K562 (cell line): Measurements from ENCODE around the gene SPECC1L. TPM values are rescaled to one million over a fixed set of nuclear protein-coding genes. Genes with fewer than 3 reads are reported as not detected.

Experiments
- ATAC-seq: fragments of 200-7000 bp; cut with Tn5 transposase; 3 replicates; pipeline ENCODE4 v1.9.1; 2020; ENCODE audit warnings: moderate library complexity
- BruUV-seq: library from RNA; stranded (reverse); fragments of 400-500 nt; replicated peaks from 2 replicates; lab custom pipeline; 2021; lab: Mats Ljungman, UMichigan
- CTCF ChIA-PET: fragments of 300-600 bp; formaldehyde crosslinking; extraction: SDS; loops from one replicate; lab custom pipeline; 2021; ENCODE audit warnings: low intra/inter-chr PET ratio; lab: Yijun Ruan, JAX
- POLR2A ChIA-PET: fragments of 300-600, 350-650 bp; sonication (Branson Sonifier 250); formaldehyde crosslinking; extraction: SDS; loops from one replicate; lab custom pipeline; 2021; ENCODE audit warnings: antibody characterized with exemption, inconsistent platforms; lab: Yijun Ruan, JAX
- DNase-seq, 4 experiments: peaks; one replicate each; pipeline versions ENCODE4 v3.0.0 to v3.0.0-alpha.2; 2011 to 2018; ENCODE audit warnings: low spot score in 3 of 4, mixed read lengths in 3 of 4; ENCODE audit errors: extremely low read depth in 1 of 4
- FAIRE-seq: peaks from 2 replicates; lab custom pipeline; 2011; peaks lifted over from hg19 to GRCh38; lab: Jason Lieb, UNC
- H2AFZ ChIP-seq: 2 replicates; pipeline ENCODE4 v1.6.0; 2011; ENCODE audit warnings: low read depth, low read length, control low read depth, inconsistent platforms
- H3K27ac ChIP-seq: fragments of 200-600 bp; 3 replicates; pipeline ENCODE4 v1.8.0; 2011; ENCODE audit warnings: low read depth, mild to moderate bottlenecking, control low read depth, inconsistent platforms, low read length, moderate library complexity, mixed read lengths; ENCODE audit errors: extremely low read depth
- H3K27me3 ChIP-seq, 2 experiments: fragments of 300-600 bp in 1 of 2; 2 replicates in 1 of 2; 3 replicates in 1 of 2; pipeline versions ENCODE4 v1.6.0 to v1.8.0; 2011; ENCODE audit warnings: inconsistent platforms in 2 of 2, low read length in 2 of 2, mild to moderate bottlenecking in 1 of 2, mixed read lengths in 1 of 2, moderate library complexity in 1 of 2; ENCODE audit not compliant: control insufficient read depth in 2 of 2, insufficient read depth in 2 of 2
- H3K36me3 ChIP-seq: fragments of 300-600 bp; 3 replicates; pipeline ENCODE4 v1.8.0; 2011; ENCODE audit warnings: mild to moderate bottlenecking, low read length, inconsistent platforms; ENCODE audit not compliant: control insufficient read depth, insufficient read depth
- H3K4me1 ChIP-seq, 2 experiments: fragments of 200-600 bp in 1 of 2; replicated peaks in 1 of 2; 2 replicates in 1 of 2; 3 replicates in 1 of 2; pipeline versions ENCODE4 v1.5.1 to v1.8.0; 2011; ENCODE audit warnings: inconsistent platforms in 2 of 2, low read length in 2 of 2, mild to moderate bottlenecking in 1 of 2, mixed read lengths in 1 of 2, moderate library complexity in 1 of 2; ENCODE audit not compliant: control insufficient read depth in 2 of 2, insufficient read depth in 2 of 2
- H3K4me2 ChIP-seq: 2 replicates; pipeline ENCODE4 v1.6.1; 2011; ENCODE audit warnings: low read length, control low read depth, inconsistent platforms, mixed read lengths; ENCODE audit not compliant: insufficient read depth
- H3K4me3 ChIP-seq: fragments of 200-600 bp; sonication (generic), shearing (Covaris generic); 2 replicates; pipeline ENCODE4 v1.5.1; 2016; ENCODE audit warnings: control low read depth, inconsistent platforms
- H3K79me2 ChIP-seq: fragments of 200-600 bp; 3 replicates; pipeline ENCODE4 v1.8.0; 2011; ENCODE audit warnings: low read length, inconsistent platforms; ENCODE audit not compliant: control insufficient read depth, insufficient read depth
- H3K9ac ChIP-seq, 2 experiments: 2 replicates each; pipeline versions ENCODE4 v1.6.0 to v1.6.1; 2011; ENCODE audit warnings: low read depth in 2 of 2, low read length in 2 of 2, control low read depth in 1 of 2, inconsistent platforms in 1 of 2, mild to moderate bottlenecking in 1 of 2, mixed read lengths in 1 of 2; ENCODE audit not compliant: insufficient read depth in 1 of 2
- H3K9me1 ChIP-seq: one replicate; pipeline ENCODE4 v1.6.0; 2011; ENCODE audit warnings: inconsistent platforms, mild to moderate bottlenecking, low read length, moderate library complexity; ENCODE audit not compliant: control insufficient read depth, insufficient read depth
- H3K9me3 ChIP-seq: replicated peaks from 2 replicates; pipeline ENCODE4 v1.5.1; 2011; ENCODE audit warnings: low read depth, low read length, inconsistent platforms; ENCODE audit not compliant: control insufficient read depth, insufficient read depth
- H4K20me1 ChIP-seq: replicated peaks from 2 replicates; pipeline ENCODE4 v1.6.1; 2011; ENCODE audit warnings: low read length, inconsistent platforms, mixed read lengths; ENCODE audit not compliant: control insufficient read depth, insufficient read depth
- ARID4B ChIP-seq: sonication (generic); formaldehyde crosslinking; IDR thresholded peaks from 2 replicates; pipeline ENCODE4 v1.8.0; 2022; ENCODE audit warnings: mild to moderate bottlenecking, missing genetic modification reagents
- WGBS: fragments of 100-300 bp; shearing (Covaris generic); methylation state at CpG from one replicate; pipeline ENCODE4 v1.1.6; 2016; ENCODE audit warnings: low coverage, mixed read lengths; ENCODE audit not compliant: insufficient coverage; ENCODE audit errors: missing lambda C conversion rate; 5-methylcytosine and 5-hydroxymethylcytosine counted together
- in situ Hi-C: fragments of 300-500 bp; cut with MboI; formaldehyde crosslinking; loops from 4 replicates; pipeline ENCODE4 v1.15.0; 2018; ENCODE audit warnings: inconsistent platforms, mixed read lengths
- intact Hi-C: fragments of 100-400 bp; cut with micrococcal nuclease; formaldehyde crosslinking; loops from 2 replicates; pipeline ENCODE4 v1.14.2; 2022
- polyA plus RNA-seq, 8 experiments: library from polyadenylated mRNA; depleted of rRNA in 4 of 8; stranded (reverse) in 5 of 8; unstranded in 3 of 8; fragments of >200 nt; fragmentation: Nextera tagmentation in 2 of 8; fragmentation: Illumina TruSeq in 1 of 8; extraction: Ambion mirVana in 2 of 8; extraction: Trizol in 1 of 8; gene quantifications; 2 replicates each; pipeline versions ENCODE4 v1.2.1 to v1.2.3, GENCODE V29; 2011 to 2014; ENCODE audit warnings: inconsistent platforms in 1 of 8, missing spikeins in 1 of 8
- total RNA-seq, 7 experiments: library from RNA; depleted of rRNA in 6 of 7; stranded (reverse); fragments of >200 nt in 6 of 7; fragmentation: Illumina TruSeq in 2 of 7; extraction: Trizol in 2 of 7; gene quantifications; 2 replicates each; pipeline versions ENCODE4 v1.2.1 to v1.2.3, GENCODE V29; 2011 to 2021; ENCODE audit warnings: low replicate concordance in 1 of 7

Gene SPECC1L
- total and polyA plus RNA-seq, 9 of the 15 experiments (the other 6 are each of a cell fraction or from before 2014, with no cell fraction given): 1.4 to 27.9 (median 14.5) TPM

- Histone ChIP-seq H3K4me1 (peaks cover 0 to 29% of the 10 kb centered on the region in 2 experiments; a peak in 2 of 5 replicates), H3K9me1 (no peaks in the 10 kb centered on the region), H3K9ac (no peak overlapping the region), H3K79me2 (no peaks in the 10 kb centered on the region), H3K36me3 (no peaks in the 10 kb centered on the region), H3K4me2 (no peak overlapping the region), H3K27me3 (no peaks in the 10 kb centered on the region), H3K4me3 (no peak overlapping the region), H3K27ac (no peak overlapping the region)
- ATAC-seq: no peak
- ChIA-PET POLR2A (no interaction called here), CTCF (interaction anchor here (1.6 kb wide), 1 partner anchor 57 kb away, joined by 11 read pairs; no protein-coding TSS in a partner anchor)
- BruUV-seq: no TSS peak
- in situ Hi-C loops: no loop called here
- FAIRE-seq: no peak
- TF ChIP-seq ARID4B: no peak
- TF ChIP-seq, all 486 proteins: peak for 0
- intact Hi-C loops: loop anchor here (2.0 kb wide), 1 partner anchor 58 kb away; no protein-coding TSS in a partner anchor
- peak in 1 of 4 experiments; percentile 1 for DNase-seq
- 54% methylated on average over 5 of the region's 6 CpGs for WGBS
- Histone ChIP-seq H3K9me3 (no peaks in the 10 kb centered on the region), H2AFZ (no peak overlapping the region), H4K20me1 (no peaks in the 10 kb centered on the region)
Measured at GRCh38 chr22:24247011-24247507, 23.6 kb upstream of the SPECC1L start.
